Spleen (tissue), 11 donors: ENCODE data around the gene NSD1. TPM values are rescaled to one million over a fixed set of nuclear protein-coding genes. Genes with fewer than 3 reads are reported as not detected.
A peak's percentile ranks its signal among the peaks of the same experiment; 100 is the strongest.

Source experiments
- DNase-seq: peaks from one replicate; pipeline ENCODE4 v3.0.0-alpha.2; 2020
- H3K27ac ChIP-seq, 8 donors: fragments of 200-600 bp; sonication (generic) in 7 of 8; 1 replicate in 4 of 8; 2 replicates in 4 of 8; pipeline versions ENCODE4 v1.5.0 to v1.8.0; 2016 to 2021; ENCODE audit warnings: inconsistent platforms in 4 of 8, mild to moderate bottlenecking in 4 of 8, moderate library complexity in 1 of 8
- H3K27me3 ChIP-seq, 7 donors: fragments of 200-600 bp; sonication (generic) in 6 of 7; replicated peaks in 1 of 7; 1 replicate in 4 of 7; 2 replicates in 3 of 7; pipeline versions ENCODE4 v1.5.0 to v1.8.0; 2016 to 2021; ENCODE audit warnings: inconsistent platforms in 3 of 7, mild to moderate bottlenecking in 1 of 7
- H3K36me3 ChIP-seq, 6 donors: fragments of 200-600 bp; sonication (generic) in 5 of 6; 1 replicate in 4 of 6; 2 replicates in 2 of 6; pipeline versions ENCODE4 v1.5.0 to v1.8.0; 2016 to 2021; ENCODE audit warnings: inconsistent platforms in 2 of 6
- H3K4me1 ChIP-seq, 6 donors: fragments of 200-600 bp; sonication (generic) in 5 of 6; 1 replicate in 3 of 6; 2 replicates in 3 of 6; pipeline versions ENCODE4 v1.5.0 to v1.8.0; 2016 to 2021; ENCODE audit warnings: inconsistent platforms in 3 of 6
- H3K4me3 ChIP-seq, 8 donors: fragments of 200-600 bp; sonication (generic) in 7 of 8; 1 replicate in 4 of 8; 2 replicates in 4 of 8; pipeline versions ENCODE4 v1.5.0 to v1.8.0; 2016 to 2021; ENCODE audit warnings: inconsistent platforms in 4 of 8, mild to moderate bottlenecking in 4 of 8, moderate library complexity in 2 of 8
- H3K9me3 ChIP-seq, 8 donors: fragments of 200-600 bp; sonication (generic) in 7 of 8; 1 replicate in 4 of 8; 2 replicates in 4 of 8; pipeline versions ENCODE4 v1.5.0 to v1.8.0; 2016 to 2021; ENCODE audit warnings: inconsistent platforms in 4 of 8
- CTCF ChIP-seq, 11 experiments: fragments of 200-600 bp in 7 of 11; fragments of 450-650 bp in 4 of 11; sonication (generic) in 4 of 11; IDR thresholded peaks in 8 of 11; conservative IDR thresholded peaks in 3 of 11; 1 replicate in 7 of 11; 2 replicates in 4 of 11; pipeline versions ENCODE4 v1.4.0 to v1.8.0; 2016 to 2021; ENCODE audit warnings: antibody characterized with exemption in 11 of 11, inconsistent platforms in 4 of 11, mild to moderate bottlenecking in 1 of 11
- POLR2A ChIP-seq, 3 donors: fragments of 450-650 bp; IDR thresholded peaks; one replicate each; pipeline ENCODE4 v1.5.1; 2017; ENCODE audit warnings: antibody characterized with exemption in 3 of 3, mild to moderate bottlenecking in 1 of 3
- POLR2AphosphoS5 ChIP-seq, 3 donors: sonication (generic); formaldehyde crosslinking; IDR thresholded peaks; one replicate each; pipeline ENCODE4 v1.5.1; 2017; ENCODE audit warnings: antibody characterized with exemption in 3 of 3
- WGBS, 5 donors: extraction: QIAGEN DNeasy Blood & Tissue Kit in 3 of 5; methylation state at CpG; one replicate each; pipeline versions ENCODE4 v1.1.5 to v1.1.7; 2013 to 2018; 5-methylcytosine and 5-hydroxymethylcytosine counted together
- intact Hi-C: fragments of 100-400 bp; cut with DNase I; formaldehyde crosslinking; loops from one replicate; pipeline ENCODE4 v1.15.0; 2023; ENCODE audit warnings: low total_unique reads
- polyA plus RNA-seq, 3 donors: library from polyadenylated mRNA; stranded (reverse); fragments of 200-250 nt; gene quantifications; one replicate each; pipeline ENCODE4 v1.2.1, GENCODE V29; 2013
- total RNA-seq, 7 donors: library from RNA; depleted of rRNA in 3 of 7; stranded (reverse); fragments of >200 nt in 3 of 7; fragmentation: NEBNext Ultra II Directional in 4 of 7; extraction: Animal tissue kit (Norgen Biotek cat#: 25700) in 4 of 7; gene quantifications; one replicate each; pipeline versions ENCODE4 v1.1.0 to v1.2.1, GENCODE V29; 2016 to 2021
- donor health status: healthy with polysubstance abuse.
- donor health status: DM: no; HTN: no; CAD: no; lungs with moderate emphysema.
- donor health status: DM: no; HTN: no; CAD: no.
- donor health status: Bipolar disorder and iron deficiency.
- donor health status: healthy.
- donor health status: DM: no; HTN: no; CAD: no.
- donor health status: DM: yes; HTN: yes; CAD: no.

The NSD1 gene
- total and polyA plus RNA-seq, 10 donors, result 4.1 to 130 (median 69.1) TPM

DNA sequence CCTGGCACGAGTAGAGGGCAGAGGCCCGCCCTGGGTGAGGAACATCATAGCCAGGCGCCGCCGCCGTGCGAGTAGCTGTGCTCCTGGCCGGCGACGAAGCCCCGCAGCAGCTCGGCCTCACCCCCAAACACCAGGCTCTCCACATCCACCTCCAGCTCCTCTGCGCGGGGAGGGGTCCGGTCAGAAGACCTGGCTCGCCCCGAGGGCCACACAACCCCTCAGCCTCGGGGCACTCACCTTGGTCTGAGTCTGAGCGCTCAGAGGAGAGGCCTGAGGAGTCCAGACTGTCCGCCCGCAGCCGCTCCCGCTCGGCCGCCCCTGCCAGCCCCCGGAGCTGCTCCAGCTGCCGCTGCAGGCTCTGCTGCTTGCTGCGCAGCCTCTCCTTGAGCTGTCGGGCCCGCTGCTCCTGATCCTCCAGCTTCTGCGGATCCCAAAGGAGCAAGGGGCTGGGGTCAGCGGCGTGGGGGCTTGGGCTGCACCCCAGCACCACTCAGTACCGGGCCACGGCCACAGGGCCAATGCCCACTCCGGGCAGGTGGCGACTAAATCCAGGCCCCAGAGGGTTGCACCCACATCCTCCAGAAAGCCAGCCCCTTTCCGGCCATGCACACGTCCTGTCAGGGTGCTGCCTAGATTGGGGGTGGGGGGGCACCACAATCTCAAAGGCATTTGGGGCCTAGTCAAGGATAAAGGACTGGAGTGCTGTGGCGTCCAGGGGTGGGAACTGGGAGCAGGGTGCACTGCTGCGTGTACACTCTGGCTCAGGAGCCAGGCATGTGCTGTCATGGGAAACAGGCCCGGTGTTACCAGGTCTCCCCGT lies 174.2 kb downstream of the NSD1 start:
- DNase-seq, result peak; percentile 91
- peaks cover 0 to 45% (median 26%) of the 10 kb centered on the region in 6 donors for H3K36me3 ChIP-seq
- peaks cover 47 to 95% (median 91%) of the 10 kb centered on the region in 6 donors for H3K4me1 ChIP-seq
- TF ChIP-seq CTCF (IDR thresholded peaks at IDR 0.05 in 8 of 11, conservative IDR thresholded peaks at IDR 0.05 in 3 of 11) (no peak), POLR2AphosphoS5 (IDR thresholded peaks at IDR 0.05) (peak; percentile 49 to 81 (median 57))
- 57 to 83% (median 68%) methylated on average over 21 to 43 of the region's 43 CpGs for WGBS, 5 donors
- intact Hi-C loops, result loop anchor here (10.0 kb wide), 1 partner anchor 193 kb away; no protein-coding TSS in a partner anchor
- peak overlapping the region; percentile 36 to 94 (median 91) for H3K27ac ChIP-seq
- H3K9me3 ChIP-seq, result no peaks in the 10 kb centered on the region
- H3K4me3 ChIP-seq, result peak overlapping the region in 6 of 8 donors; percentile 18 to 97 (median 68)
- no peaks in the 10 kb centered on the region for H3K27me3 ChIP-seq

GRCh38 chr5:177308740-177309139 lies 175.2 kb downstream of the NSD1 start:
- Histone ChIP-seq H3K9me3 (no peaks in the 10 kb centered on the region), H3K36me3 (peaks cover 0 to 45% (median 26%) of the 10 kb centered on the region in 6 donors), H3K4me3 (peak overlapping the region in 1 of 8 donors; percentile 89), H3K27me3 (no peaks in the 10 kb centered on the region), H3K27ac (peak overlapping the region in 7 of 8 donors; percentile 21 to 94 (median 91)), H3K4me1 (peaks cover 50 to 99% (median 92%) of the 10 kb centered on the region in 6 donors)
- TF ChIP-seq POLR2AphosphoS5 (IDR thresholded peaks at IDR 0.05) (no peak), CTCF (IDR thresholded peaks at IDR 0.05 in 8 of 11, conservative IDR thresholded peaks at IDR 0.05 in 3 of 11) (no peak), POLR2A (IDR thresholded peaks at IDR 0.05) (no peak)
- no peak for DNase-seq
- WGBS, 5 donors, result 82 to 90% (median 86%) methylated on average over 11 of the region's 11 CpGs
- intact Hi-C loops, result loop anchor here (10.0 kb wide), 1 partner anchor 194 kb away; no protein-coding TSS in a partner anchor

GRCh38 chr5:177309351-177310191 lies 176.0 kb downstream of the NSD1 start:
- Histone ChIP-seq H3K9me3 (no peaks in the 10 kb centered on the region), H3K27ac (peak overlapping the region in 7 of 8 donors; percentile 21 to 94 (median 90)), H3K27me3 (no peaks in the 10 kb centered on the region), H3K4me1 (peaks cover 47 to 100% (median 90%) of the 10 kb centered on the region in 6 donors), H3K36me3 (peaks cover 0 to 45% (median 26%) of the 10 kb centered on the region in 6 donors), H3K4me3 (peak overlapping the region in 2 of 8 donors; percentile 5 to 89)
- 51 to 72% (median 53%) methylated on average over 10 of the region's 10 CpGs for WGBS, 5 donors
- TF ChIP-seq CTCF (IDR thresholded peaks at IDR 0.05 in 8 of 11, conservative IDR thresholded peaks at IDR 0.05 in 3 of 11), result peak; percentile 73 to 93 (median 83)
- peak; percentile 42 to 49 (median 45) for TF ChIP-seq POLR2AphosphoS5 (IDR thresholded peaks at IDR 0.05)
- TF ChIP-seq POLR2A (IDR thresholded peaks at IDR 0.05), result no peak
- intact Hi-C loops, result loop anchor here (10.0 kb wide), 3 partner anchors 55 to 195 kb away; no protein-coding TSS in a partner anchor
- DNase-seq, result peak; percentile 92
